ENCODE measurements around the gene DNAJA1. TPM values are rescaled to one million over a fixed set of nuclear protein-coding genes. Genes with fewer than 3 reads are reported as not detected.

DNAJA1 gene
- total RNA-seq, 4 donors from 2014 or later, result 7.9 to 68.3 (median 47.1) TPM

DNA sequence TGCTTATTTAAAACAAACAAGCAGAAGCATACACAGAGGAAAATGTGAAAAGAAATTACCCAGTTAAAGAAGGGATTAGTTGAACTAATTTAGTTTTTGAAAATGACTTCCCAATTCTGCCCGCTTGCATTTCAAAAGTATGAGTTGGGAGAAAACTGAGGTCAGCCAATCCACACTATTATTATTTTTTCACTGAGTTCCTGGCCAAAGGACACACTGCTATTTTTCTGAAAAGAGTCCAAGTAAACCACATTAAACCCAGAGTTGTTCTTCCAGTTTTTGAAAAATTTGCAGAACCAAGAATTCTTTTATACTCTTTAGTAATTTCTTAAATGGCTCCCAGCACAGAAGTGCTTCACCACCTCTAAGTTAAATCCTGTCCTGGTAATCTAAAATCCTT, 43.9 kb downstream of the DNAJA1 start:
- DNase-seq, result no peak
- WGBS, 2 donors (ENCODE audit: low coverage in 1 of 2), result 86 to 91% methylated on average over 1 of the region's 1 CpG
- Histone ChIP-seq H3K4me1 (peaks cover 0 to 9% (median 0%) of the 10 kb centered on the region in 4 donors), H3K27me3 (no peaks in the 10 kb centered on the region), H3K9me3 (no peaks in the 10 kb centered on the region), H3K36me3 (peaks cover 0 to 78% (median 34%) of the 10 kb centered on the region in 4 donors), H3K27ac (no peak overlapping the region), H3K4me3 (no peak overlapping the region)
- TF ChIP-seq POLR2A (IDR thresholded peaks at IDR 0.05) (no peak), EP300 (IDR thresholded peaks at IDR 0.05; ENCODE audit: low read depth) (no peak), POLR2AphosphoS5 (IDR thresholded peaks at IDR 0.05) (no peak)
- TF ChIP-seq, protein P1, sequence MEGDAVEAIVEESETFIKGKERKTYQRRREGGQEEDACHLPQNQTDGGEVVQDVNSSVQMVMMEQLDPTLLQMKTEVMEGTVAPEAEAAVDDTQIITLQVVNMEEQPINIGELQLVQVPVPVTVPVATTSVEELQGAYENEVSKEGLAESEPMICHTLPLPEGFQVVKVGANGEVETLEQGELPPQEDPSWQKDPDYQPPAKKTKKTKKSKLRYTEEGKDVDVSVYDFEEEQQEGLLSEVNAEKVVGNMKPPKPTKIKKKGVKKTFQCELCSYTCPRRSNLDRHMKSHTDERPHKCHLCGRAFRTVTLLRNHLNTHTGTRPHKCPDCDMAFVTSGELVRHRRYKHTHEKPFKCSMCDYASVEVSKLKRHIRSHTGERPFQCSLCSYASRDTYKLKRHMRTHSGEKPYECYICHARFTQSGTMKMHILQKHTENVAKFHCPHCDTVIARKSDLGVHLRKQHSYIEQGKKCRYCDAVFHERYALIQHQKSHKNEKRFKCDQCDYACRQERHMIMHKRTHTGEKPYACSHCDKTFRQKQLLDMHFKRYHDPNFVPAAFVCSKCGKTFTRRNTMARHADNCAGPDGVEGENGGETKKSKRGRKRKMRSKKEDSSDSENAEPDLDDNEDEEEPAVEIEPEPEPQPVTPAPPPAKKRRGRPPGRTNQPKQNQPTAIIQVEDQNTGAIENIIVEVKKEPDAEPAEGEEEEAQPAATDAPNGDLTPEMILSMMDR (IDR thresholded peaks at IDR 0.05), result no peak
- intact Hi-C loops (cut with DNase I; ENCODE audit: low total_unique reads), result no loop called here
- in situ Hi-C loops (cut with MboI; ENCODE audit: low pct_ligation_motif_present in 1 of 4, low pct_unique_long_range_greater_than_20kb in 1 of 4, low sequenced_read_pairs in 3 of 4), result no loop called here

- peak; percentile 91 for TF ChIP-seq POLR2A (IDR thresholded peaks at IDR 0.05)
- TF ChIP-seq POLR2AphosphoS5 (IDR thresholded peaks at IDR 0.05), result peak; percentile 86 to 92 (median 91)
- TF ChIP-seq EP300 (IDR thresholded peaks at IDR 0.05; ENCODE audit: low read depth), result no peak
- TF ChIP-seq, protein P1 (IDR thresholded peaks at IDR 0.05), result no peak
- peak; percentile 97 for DNase-seq
- Histone ChIP-seq H3K9me3 (no peaks in the 10 kb centered on the region), H3K4me3 (peak within 1 kb of the TSS; percentile 65 to 90 (median 80)), H3K27ac (peak within 1 kb of the TSS; percentile 88 to 97 (median 94)), H3K36me3 (peaks cover 0 to 23% (median 10%) of the 10 kb centered on the region in 4 donors), H3K27me3 (no peaks in the 10 kb centered on the region), H3K4me1 (peaks cover 0 to 25% (median 11%) of the 10 kb centered on the region in 4 donors)
- in situ Hi-C loops (cut with MboI; ENCODE audit: low pct_ligation_motif_present in 1 of 4, low pct_unique_long_range_greater_than_20kb in 1 of 4, low sequenced_read_pairs in 3 of 4), result loop anchor here in 2 of 4 donors (5.0 to 10.0 kb wide), 2 partner anchors 91 to 148 kb away; partner anchors contain the start of gene B4GALT1 (in 1 of the 2)
- intact Hi-C loops (cut with DNase I; ENCODE audit: low total_unique reads), result loop anchor here (5.0 kb wide), 1 partner anchor 91 kb away; the partner anchor contains the start of gene B4GALT1
- WGBS, 2 donors (ENCODE audit: low coverage in 1 of 2), result 0% methylated on average over 4 to 53 of the region's 53 CpGs
Observed at GRCh38 chr9:33076046-33077004, 51.3 kb downstream of the DNAJA1 start, which contains the start of gene SMU1. Gene SMU1 (minus strand): TSS chr9:33076674. CDS start chr9:33076608, 66 bp downstream.

GRCh38 chr9:33080534-33080933, 55.5 kb downstream of the DNAJA1 start:
- 50 to 58% methylated on average over 6 of the region's 6 CpGs for WGBS, 2 donors (ENCODE audit: low coverage in 1 of 2)
- TF ChIP-seq POLR2AphosphoS5 (IDR thresholded peaks at IDR 0.05) (no peak), EP300 (IDR thresholded peaks at IDR 0.05; ENCODE audit: low read depth) (no peak), POLR2A (IDR thresholded peaks at IDR 0.05) (no peak)
- TF ChIP-seq, protein P1 (IDR thresholded peaks at IDR 0.05), result no peak
- H3K4me1 ChIP-seq, result peaks cover 0 to 29% (median 12%) of the 10 kb centered on the region in 4 donors
- intact Hi-C loops (cut with DNase I; ENCODE audit: low total_unique reads), result loop anchor here (2.0 kb wide), 1 partner anchor 144 kb away; no protein-coding TSS in a partner anchor
- H3K27me3 ChIP-seq, result no peaks in the 10 kb centered on the region
- in situ Hi-C loops (cut with MboI; ENCODE audit: low pct_ligation_motif_present in 1 of 4, low pct_unique_long_range_greater_than_20kb in 1 of 4, low sequenced_read_pairs in 3 of 4), result loop anchor here in 3 of 4 donors (5.0 kb wide), 3 partner anchors 92 to 147 kb away; no protein-coding TSS in a partner anchor
- no peaks in the 10 kb centered on the region for H3K36me3 ChIP-seq
- no peak overlapping the region for H3K4me3 ChIP-seq
- no peaks in the 10 kb centered on the region for H3K9me3 ChIP-seq
- H3K27ac ChIP-seq, result peak overlapping the region in 1 of 4 donors; percentile 22
- no peak for DNase-seq

Measured in transverse colon (tissue), 4 donors.